ENCODE data around the gene OR52K2. TPM values are rescaled to one million over a fixed set of nuclear protein-coding genes. Genes with fewer than 3 reads are reported as not detected.
"Not testable (repeated sequence)": the region's sequence is repeated elsewhere in the genome, so short reads cannot be mapped to it uniquely, and the experiment has no call there.

The OR52K2 gene
- not detected for total RNA-seq

DNA sequence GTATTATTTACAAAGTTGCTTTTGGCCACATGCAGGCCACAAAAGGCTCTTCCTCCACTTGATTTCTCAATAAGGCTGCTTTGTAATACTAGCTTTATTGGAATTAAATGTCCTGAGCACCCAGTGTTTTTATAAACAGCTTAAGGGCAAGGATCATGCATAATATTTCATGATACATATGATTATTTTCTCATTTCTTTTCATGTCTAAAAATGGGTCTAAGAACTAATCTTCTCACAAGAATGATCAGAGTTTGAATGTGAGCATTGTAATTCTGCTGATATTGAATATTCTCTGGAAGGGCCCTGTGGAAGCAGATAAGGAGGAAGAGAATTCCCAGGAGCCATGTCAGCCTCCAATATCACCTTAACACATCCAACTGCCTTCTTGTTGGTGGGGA lies at the start of gene OR52K2:
Gene OR52K2 (plus strand): TSS at position 301 of the 400 bp plus-strand sequence. CDS start 45 bp downstream, at position 346.
- ATAC-seq (ENCODE audit: low FRiP score), result no peak
- no peak for DNase-seq (ENCODE audit: low spot score)
- TF ChIP-seq, protein P1, sequence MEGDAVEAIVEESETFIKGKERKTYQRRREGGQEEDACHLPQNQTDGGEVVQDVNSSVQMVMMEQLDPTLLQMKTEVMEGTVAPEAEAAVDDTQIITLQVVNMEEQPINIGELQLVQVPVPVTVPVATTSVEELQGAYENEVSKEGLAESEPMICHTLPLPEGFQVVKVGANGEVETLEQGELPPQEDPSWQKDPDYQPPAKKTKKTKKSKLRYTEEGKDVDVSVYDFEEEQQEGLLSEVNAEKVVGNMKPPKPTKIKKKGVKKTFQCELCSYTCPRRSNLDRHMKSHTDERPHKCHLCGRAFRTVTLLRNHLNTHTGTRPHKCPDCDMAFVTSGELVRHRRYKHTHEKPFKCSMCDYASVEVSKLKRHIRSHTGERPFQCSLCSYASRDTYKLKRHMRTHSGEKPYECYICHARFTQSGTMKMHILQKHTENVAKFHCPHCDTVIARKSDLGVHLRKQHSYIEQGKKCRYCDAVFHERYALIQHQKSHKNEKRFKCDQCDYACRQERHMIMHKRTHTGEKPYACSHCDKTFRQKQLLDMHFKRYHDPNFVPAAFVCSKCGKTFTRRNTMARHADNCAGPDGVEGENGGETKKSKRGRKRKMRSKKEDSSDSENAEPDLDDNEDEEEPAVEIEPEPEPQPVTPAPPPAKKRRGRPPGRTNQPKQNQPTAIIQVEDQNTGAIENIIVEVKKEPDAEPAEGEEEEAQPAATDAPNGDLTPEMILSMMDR (IDR thresholded peaks at IDR 0.05), result no peak

DNA sequence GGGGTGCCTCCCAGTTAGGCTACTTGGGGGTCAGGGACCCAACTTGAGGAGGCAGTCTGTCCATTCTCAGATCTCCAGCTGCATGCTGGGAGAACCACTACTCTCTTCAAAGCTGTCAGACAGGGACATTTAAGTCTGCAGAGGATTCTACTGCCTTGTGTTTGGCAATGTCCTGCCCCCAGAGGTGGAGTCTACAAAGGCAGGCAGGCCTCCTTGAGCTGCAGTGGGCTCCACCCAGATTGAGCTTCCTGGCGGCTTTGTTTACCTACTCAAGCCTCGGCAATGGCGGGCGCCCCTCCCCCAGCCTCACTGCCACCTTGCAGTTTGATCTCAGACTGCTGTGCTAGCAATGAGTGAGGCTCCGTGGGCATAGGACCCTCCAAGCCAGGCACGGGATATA lies 42.9 kb upstream of the OR52K2 start:
- not testable (repeated sequence) for ATAC-seq (ENCODE audit: low FRiP score); DNase-seq (ENCODE audit: low spot score)

DNA sequence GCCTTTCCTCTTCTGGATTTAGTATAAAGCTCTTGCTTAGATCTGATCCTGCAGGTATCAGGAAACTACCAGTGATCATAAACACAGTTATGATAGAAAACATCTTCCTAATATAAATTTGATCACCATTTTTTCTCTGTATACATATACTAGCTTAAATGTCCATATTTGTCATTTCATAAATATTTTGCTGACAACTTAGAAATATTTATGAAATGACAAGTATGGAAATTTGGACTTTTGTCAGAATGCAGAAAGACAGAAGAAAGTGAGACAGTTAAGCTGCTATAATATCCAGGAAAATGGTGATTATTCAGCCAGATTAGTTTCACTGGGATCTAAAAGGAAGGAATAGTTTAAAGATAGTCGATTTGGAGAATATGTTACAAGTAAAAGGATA lies 32.8 kb upstream of the OR52K2 start:
- TF ChIP-seq, protein P1 (IDR thresholded peaks at IDR 0.05), result no peak
- no peak for ATAC-seq (ENCODE audit: low FRiP score)
- DNase-seq (ENCODE audit: low spot score), result no peak

DNA sequence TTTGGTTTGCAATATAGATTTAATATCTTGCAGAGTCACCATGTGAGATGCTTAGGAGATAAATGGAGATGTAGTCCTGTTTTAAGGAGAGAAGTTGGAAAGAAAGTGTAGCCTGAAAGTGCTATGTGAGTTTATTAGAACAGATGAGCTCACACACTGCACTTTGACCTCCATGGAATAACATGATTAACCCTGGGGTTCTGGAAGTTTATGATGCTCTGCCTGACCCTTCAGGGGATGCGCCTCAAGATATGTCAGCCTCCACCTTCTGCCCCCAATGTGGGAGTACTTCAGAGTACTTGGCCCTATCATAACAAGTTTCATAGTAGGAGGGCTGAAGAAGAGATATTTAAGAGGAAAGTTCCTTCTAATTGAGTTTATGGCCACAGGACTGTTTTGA lies 32.3 kb upstream of the OR52K2 start:
- no peak for DNase-seq (ENCODE audit: low spot score)
- no peak for ATAC-seq (ENCODE audit: low FRiP score)
- TF ChIP-seq, protein P1 (IDR thresholded peaks at IDR 0.05), result no peak

DNA sequence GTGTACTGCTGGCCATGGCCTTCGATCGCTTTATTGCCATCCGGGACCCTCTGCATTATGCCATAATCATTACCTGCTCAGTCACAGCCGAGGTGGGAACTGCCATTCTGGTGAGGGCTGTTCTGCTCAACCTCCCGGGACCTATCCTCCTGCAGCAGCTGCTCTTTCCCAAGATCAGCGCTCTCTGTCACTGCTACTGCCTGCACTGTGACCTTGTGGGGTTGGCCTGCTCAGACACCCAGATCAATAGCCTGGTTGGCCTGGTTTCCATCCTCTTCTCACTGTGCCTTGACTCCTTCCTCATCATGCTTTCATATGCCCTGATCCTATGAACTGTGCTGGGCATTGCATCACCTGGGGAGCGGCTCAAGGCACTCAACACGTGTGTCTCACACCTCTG lies 30.7 kb upstream of the OR52K2 start:
- no peak for ATAC-seq (ENCODE audit: low FRiP score)
- TF ChIP-seq, protein P1 (IDR thresholded peaks at IDR 0.05), result no peak
- DNase-seq (ENCODE audit: low spot score), result no peak

DNA sequence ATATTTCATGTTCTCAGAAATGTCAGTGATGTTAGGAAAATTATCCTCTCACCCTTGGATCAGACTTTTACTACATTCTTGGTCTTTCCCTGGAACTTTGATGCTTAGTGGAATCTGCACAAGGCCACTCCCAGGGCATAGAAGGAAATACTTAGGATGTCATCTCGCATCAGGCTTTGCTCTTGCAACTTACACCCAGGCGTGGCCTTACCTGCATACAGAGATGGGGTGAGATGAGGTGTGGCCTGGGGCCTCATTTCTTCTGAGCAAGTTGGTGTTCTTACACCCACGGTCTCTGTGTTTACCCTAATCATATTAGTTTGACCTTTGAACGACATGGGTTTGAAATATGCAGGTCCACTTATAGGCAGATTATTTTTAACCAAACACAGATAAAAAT lies 19.0 kb upstream of the OR52K2 start:
- DNase-seq (ENCODE audit: low spot score) (no peak), ATAC-seq (ENCODE audit: low FRiP score) (no peak)
- TF ChIP-seq, protein P1 (IDR thresholded peaks at IDR 0.05), result no peak

DNA sequence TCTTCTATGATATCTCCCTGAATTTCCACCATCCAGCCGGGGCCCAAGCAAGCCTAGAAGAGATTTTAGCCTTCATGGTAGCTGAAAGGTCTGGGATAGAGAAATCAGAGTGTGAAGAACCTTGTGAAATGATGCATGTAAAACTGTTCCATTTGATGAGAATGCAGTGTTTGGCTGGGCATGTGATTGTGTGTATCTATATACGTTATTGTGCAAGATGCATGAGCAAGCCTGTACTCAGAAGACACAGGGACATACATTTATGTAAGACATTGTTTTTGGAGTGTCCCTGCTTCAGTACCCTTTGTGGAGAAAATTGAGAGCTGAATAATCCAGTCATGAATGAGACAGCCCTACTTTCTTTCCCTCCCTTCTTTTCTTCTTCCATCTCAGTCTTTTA lies 15.2 kb upstream of the OR52K2 start:
- TF ChIP-seq, protein P1 (IDR thresholded peaks at IDR 0.05), result no peak
- DNase-seq (ENCODE audit: low spot score), result no peak

DNA sequence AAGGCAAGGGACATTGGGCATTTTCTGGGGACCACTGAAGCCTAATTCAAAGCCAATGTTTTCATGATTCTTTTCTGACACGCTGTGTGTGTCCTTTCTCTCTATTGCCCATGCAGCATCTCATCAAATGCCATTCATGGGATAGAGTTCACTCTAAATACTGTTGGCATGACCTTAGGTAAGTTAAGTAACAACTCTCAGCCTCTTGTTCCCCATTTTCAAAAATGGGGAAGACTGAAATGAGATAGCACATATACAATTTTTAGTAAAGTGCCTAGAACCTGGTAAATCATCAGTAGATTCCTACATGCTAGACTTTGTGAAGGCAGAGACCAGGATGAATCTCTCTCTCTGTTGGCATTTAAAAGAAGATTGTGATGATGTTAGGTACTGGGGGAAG lies 12.7 kb upstream of the OR52K2 start:
- DNase-seq (ENCODE audit: low spot score) (no peak), ATAC-seq (ENCODE audit: low FRiP score) (no peak)
- TF ChIP-seq, protein P1 (IDR thresholded peaks at IDR 0.05), result no peak

More for the DNA sequence above, 15.2 kb upstream of the OR52K2 start:
- no peak for ATAC-seq (ENCODE audit: low FRiP score)

All from omental fat pad (tissue), 4 donors.